A172 (cell line): ENCODE measurements around the gene DAND5. TPM values are rescaled to one million over a fixed set of nuclear protein-coding genes. Genes with fewer than 3 reads are reported as not detected.

Experiments
- DNase-seq: peaks from one replicate; pipeline ENCODE4 v3.0.0-alpha.2; 2015; ENCODE audit warnings: low spot score
- total RNA-seq: library from RNA; depleted of rRNA; stranded (reverse); fragments of >200 nt; shearing (Covaris generic); gene quantifications from 2 replicates; pipeline ENCODE4 v1.2.3, GENCODE V29; 2014

DAND5 gene
- total RNA-seq, 1 experiment from 2014 or later = 0.36 TPM

DNA sequence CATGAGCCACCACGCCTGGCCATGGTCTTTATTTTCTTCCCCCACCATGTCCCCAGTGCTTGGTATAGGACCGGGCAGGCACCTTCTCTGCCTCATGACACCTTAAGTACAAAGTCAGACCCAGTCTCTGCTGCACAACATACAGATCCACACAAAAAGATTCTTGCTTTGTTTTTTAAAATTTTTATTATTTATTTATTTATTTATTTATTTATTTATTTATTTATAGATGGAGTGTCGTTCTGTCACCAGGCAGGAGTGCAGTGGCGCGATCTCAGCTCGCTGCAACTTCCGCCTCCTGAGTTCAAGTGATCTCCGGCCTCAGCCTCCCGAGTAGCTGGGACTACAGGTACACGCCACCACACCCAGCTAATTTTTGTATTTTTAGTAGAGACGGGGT lies 23.4 kb downstream of the DAND5 start:
- no peak for DNase-seq

- DNase-seq = no peak
Observed at GRCh38 chr19:12993562-12993961, 24.2 kb downstream of the DAND5 start.

- DNase-seq = no peak
Observed at GRCh38 chr19:12994701-12995595, 25.6 kb downstream of the DAND5 start, which contains the start of gene NFIX. TSS of gene NFIX (plus strand) at chr19:12995475. CDS start at chr19:12995838, 363 bp downstream.

GRCh38 chr19:12995596-12996405 lies 26.4 kb downstream of the DAND5 start:
- no peak for DNase-seq

- DNase-seq = no peak
Observed at GRCh38 chr19:12996406-12997094, 27.2 kb downstream of the DAND5 start.

- DNase-seq = no peak
Observed at GRCh38 chr19:12997179-12997966, 28.0 kb downstream of the DAND5 start.

DNA sequence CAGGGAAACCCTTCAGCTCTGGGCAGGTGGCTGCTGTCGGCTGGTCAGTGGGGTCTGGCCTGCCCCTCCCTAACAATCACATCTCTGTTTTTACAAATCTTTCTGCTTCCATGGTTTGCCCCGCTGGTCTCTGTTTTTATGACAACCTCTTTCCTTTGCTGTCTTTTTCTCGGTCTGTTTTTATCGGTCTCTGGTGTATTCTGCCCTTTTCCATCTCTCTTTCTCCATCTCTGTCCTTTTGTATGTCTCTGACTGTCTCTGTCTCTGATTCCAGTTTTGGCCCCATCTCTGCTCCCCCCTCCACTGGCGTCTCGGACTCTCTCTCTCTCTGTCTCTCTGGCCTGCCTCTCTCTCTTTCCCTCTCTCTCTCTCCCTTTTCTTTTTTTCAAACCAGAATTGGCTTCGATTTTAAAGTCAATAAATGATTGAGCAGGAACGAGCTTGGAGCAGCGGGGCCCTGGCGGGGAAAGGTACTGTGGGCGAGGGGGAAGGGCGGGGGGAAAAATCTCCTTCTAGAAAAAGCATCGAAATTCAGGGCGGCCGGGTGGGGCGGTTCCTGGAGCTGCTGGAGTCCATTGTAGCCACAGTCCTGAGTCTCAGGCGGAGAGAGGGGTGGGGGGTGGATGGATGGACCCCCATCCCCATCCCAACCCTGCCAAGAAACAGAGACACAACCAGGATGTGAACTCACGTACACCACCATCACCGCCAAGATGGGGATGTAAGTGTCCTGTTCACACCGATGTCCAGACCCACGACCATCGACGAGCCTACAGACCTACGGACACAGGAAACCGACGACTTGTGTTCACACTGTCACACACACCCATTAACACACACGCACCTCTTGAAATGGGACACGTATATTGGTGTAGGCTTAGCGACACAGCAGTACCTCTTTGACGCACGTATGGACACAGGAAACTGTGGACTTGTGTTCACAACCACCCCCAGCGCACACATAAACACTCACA lies 28.9 kb downstream of the DAND5 start:
- DNase-seq = no peak

DNA sequence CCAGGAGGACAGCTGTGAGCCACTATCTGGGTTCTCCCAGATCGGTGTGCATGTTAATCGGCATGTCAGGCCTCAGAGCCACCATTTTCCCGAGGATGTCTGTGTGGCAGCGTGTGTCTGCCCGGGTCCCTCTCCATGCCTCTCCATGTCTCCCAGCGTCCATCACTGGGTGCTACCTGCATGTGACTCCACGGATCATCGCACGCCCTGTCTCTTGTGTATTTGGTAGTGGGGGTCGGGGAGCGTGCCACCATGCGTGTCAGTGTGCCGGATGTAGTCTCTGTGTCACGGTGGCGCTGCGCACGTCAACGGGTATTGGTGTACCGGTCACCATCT lies 31.8 kb downstream of the DAND5 start:
- no peak for DNase-seq

DNA sequence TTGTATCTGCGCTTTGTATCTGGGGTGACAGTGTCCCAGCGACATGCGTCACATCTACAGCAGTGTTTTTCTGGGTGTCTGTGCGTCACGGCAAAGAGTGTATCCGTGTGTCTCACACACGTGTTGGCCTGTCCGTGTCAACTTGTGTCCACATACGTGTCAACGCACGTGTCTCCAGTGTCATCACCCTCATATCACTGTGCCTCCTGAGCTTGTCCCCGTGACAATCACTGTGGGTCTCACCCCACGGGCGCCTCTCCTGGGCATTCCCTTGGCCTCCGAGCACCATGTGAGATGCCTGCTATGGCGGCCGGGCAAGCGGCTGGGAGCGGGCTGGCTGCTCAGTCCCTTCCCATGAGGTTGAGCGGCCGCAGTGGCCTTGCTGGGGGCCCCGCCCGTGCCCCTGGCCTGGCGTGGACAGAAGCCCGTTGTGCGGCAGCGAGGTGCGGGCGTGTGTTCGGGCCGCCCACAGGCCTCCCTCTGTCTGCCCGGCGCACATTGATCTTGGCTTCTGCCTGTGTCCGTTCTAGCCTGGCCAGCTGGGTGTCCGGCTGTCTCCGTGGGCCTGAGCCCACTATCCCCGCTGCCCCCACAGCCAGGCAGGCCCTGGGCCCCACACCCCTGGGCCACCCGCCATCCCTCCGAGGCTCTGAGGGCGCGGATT lies 32.3 kb downstream of the DAND5 start:
- DNase-seq = no peak

DNA sequence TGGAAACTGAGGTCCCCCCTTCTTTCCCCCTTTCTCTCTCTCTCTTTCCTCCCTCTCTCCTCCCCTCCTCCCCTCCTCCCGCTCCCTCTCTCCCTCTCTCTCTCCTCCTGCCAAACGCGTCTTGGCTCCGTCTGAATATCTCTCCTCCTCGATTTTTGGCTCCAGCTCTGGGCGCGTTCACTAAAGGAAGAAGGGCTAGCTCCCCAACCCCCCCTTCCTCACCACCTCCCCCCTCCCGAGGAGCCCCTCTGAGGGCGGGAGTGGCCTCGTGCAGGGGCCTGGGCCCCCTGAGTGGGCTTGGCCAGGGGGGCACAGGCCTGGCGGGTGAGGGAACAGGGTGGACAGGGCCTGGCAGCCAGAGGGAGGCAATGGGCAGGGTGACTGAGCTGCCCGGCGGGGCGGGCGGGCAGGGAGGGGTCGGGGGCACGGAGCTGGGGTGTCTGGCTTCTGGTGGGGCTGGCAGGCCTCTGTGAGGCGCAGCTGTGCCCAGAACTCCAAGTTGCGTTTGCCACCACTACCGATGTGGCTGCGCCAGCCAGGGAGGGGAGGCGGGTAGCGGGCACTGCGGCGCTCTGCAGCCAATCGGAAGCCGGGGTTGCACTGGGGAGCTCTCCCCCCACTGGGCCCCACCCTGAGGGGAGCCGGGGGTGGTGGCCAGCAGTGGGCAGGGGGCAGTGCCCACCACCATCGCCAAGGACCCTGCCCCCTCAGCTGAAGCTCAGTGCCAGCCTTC lies 33.0 kb downstream of the DAND5 start:
- no peak for DNase-seq

DNA sequence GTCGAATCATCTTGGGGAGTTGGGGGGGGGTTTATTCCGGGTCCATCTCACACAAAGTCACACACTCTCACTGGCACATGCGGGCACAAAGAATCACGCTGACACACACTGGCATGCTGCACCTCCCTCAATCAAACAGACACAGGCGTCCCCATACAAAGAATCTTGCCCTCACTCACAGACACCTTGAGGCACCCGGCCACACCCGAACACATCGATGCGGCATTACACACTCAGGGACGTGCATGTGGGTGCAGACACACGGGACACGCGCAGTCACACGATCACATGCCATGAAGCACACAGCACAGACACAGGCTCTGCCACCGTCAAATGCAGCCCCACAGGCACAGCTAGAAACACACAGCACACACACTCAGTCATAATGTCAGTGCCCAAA lies 33.7 kb downstream of the DAND5 start:
- DNase-seq = no peak

GRCh38 chr19:13004273-13004672 lies 34.9 kb downstream of the DAND5 start:
- DNase-seq = no peak

- DNase-seq = no peak
Observed at GRCh38 chr19:13005253-13005652, 35.9 kb downstream of the DAND5 start.

DNA sequence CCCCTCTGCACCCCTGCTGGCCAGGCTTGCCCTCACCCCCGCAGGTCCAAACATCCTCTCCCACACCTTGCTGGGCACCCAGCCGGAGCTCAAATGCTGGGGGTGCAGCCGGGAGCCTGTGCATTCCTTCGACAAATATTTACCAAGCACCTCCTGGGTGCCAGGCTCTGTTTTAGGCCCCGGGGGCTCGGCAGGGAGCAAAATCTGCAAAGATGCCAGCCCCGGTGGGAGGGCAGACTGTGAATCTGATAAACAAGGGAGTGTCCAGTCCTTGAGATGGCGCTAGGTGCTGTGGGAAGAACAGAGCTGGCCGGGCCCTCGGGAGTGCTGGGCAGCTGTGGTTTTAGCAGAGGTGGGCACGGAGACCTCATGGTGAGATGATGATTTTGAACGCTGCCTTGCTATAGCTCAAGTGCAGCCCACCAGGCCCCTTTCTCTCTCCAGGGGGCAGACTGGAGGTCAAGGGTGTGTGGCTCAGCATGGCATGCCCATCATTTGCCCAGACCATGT lies 36.5 kb downstream of the DAND5 start:
- no peak for DNase-seq

GRCh38 chr19:13006431-13007281 lies 37.3 kb downstream of the DAND5 start:
- DNase-seq = no peak

GRCh38 chr19:13007292-13008045 lies 38.1 kb downstream of the DAND5 start:
- no peak for DNase-seq
